B cell (primary cell): ENCODE data around the gene DPYD. TPM values are rescaled to one million over a fixed set of nuclear protein-coding genes. Genes with fewer than 3 reads are reported as not detected.

Experiments
- ATAC-seq: fragments of 200-7000 bp; cut with Tn5 transposase; one replicate; pipeline ENCODE4 v1.10.0; 2021; ENCODE audit warnings: low read depth, mild to moderate bottlenecking, moderate number of reproducible peaks, moderate library complexity
- CTCF ChIA-PET: fragments of 350-600 bp; sonication (Branson Sonifier 250); formaldehyde crosslinking; loops from one replicate; lab custom pipeline; 2021; ENCODE audit warnings: antibody characterized with exemption, inconsistent platforms; lab: Charles Lee
- POLR2A ChIA-PET: fragments of 350-600 bp; sonication (Branson Sonifier 250); formaldehyde crosslinking; loops from one replicate; lab custom pipeline; 2021; ENCODE audit warnings: antibody characterized with exemption; lab: Charles Lee
- DNase-seq: peaks from one replicate; pipeline ENCODE4 v3.0.0; 2013
- H2AFZ ChIP-seq: 2 replicates; pipeline ENCODE4 v1.6.1; 2012; ENCODE audit warnings: mild to moderate bottlenecking, low read depth, low read length; ENCODE audit not compliant: insufficient read depth, poor library complexity, severe bottlenecking
- H3K27ac ChIP-seq, 2 donors: 1 replicate in 1 of 2; 2 replicates in 1 of 2; pipeline ENCODE4 v1.5.1; 2012 to 2013; ENCODE audit warnings: low read length in 2 of 2, mild to moderate bottlenecking in 2 of 2, moderate library complexity in 1 of 2
- H3K27me3 ChIP-seq, 4 experiments: fragments of 200-600 bp in 1 of 4; sonication (generic) in 1 of 4; replicated peaks in 1 of 4; 1 replicate in 2 of 4; 2 replicates in 2 of 4; pipeline versions ENCODE4 v1.6.1 to v1.7.0; 2013 to 2016; ENCODE audit warnings: low read length in 3 of 4, mild to moderate bottlenecking in 2 of 4, mixed read lengths in 1 of 4, moderate library complexity in 1 of 4; ENCODE audit not compliant: insufficient read depth in 4 of 4, control insufficient read depth in 3 of 4; ENCODE audit errors: control extremely low read depth in 1 of 4
- H3K36me3 ChIP-seq, 2 experiments: replicated peaks in 1 of 2; 1 replicate in 1 of 2; 2 replicates in 1 of 2; pipeline versions ENCODE4 v1.6.1 to v1.7.1; 2013; ENCODE audit warnings: low read length in 1 of 2; ENCODE audit not compliant: insufficient read depth in 2 of 2, control insufficient read depth in 1 of 2; ENCODE audit errors: control extremely low read depth in 1 of 2, extremely low read depth in 1 of 2
- H3K4me1 ChIP-seq, 2 donors: fragments of 200-600 bp in 1 of 2; sonication (generic) in 1 of 2; 1 replicate in 1 of 2; 2 replicates in 1 of 2; pipeline versions ENCODE4 v1.5.1 to v1.6.1; 2013 to 2017; ENCODE audit warnings: low read length in 2 of 2; ENCODE audit not compliant: control insufficient read depth in 2 of 2, insufficient read depth in 2 of 2
- H3K4me2 ChIP-seq: replicated peaks from 2 replicates; pipeline ENCODE3; 2012; ENCODE audit warnings: mild to moderate bottlenecking, low read depth, low read length; ENCODE audit not compliant: poor library complexity, severe bottlenecking
- H3K4me3 ChIP-seq, 5 experiments: fragments of 200-600 bp in 1 of 5; sonication (generic) in 1 of 5; 1 replicate in 3 of 5; 2 replicates in 2 of 5; pipeline versions ENCODE4 v1.5.1 to v1.7.0; 2011 to 2016; ENCODE audit warnings: low read length in 4 of 5, mild to moderate bottlenecking in 4 of 5, low read depth in 2 of 5, control low read depth in 1 of 5, moderate library complexity in 1 of 5; ENCODE audit not compliant: insufficient read depth in 1 of 5; ENCODE audit errors: control extremely low read depth in 1 of 5, extremely low read depth in 1 of 5
- H3K79me2 ChIP-seq: fragments of 200-600 bp; sonication (generic); one replicate; pipeline ENCODE4 v1.6.0; 2016; ENCODE audit warnings: low read length; ENCODE audit not compliant: control insufficient read depth, insufficient read depth
- H3K9ac ChIP-seq: fragments of 200-600 bp; sonication (generic); 2 replicates; pipeline ENCODE4 v1.6.1; 2017; ENCODE audit warnings: mild to moderate bottlenecking, low read length, moderate library complexity
- H3K9me3 ChIP-seq, 3 donors: one replicate each; pipeline versions ENCODE4 v1.6.1 to v1.7.1; 2013; ENCODE audit warnings: low read length in 2 of 3; ENCODE audit not compliant: control insufficient read depth in 2 of 3, insufficient read depth in 1 of 3; ENCODE audit errors: control extremely low read depth in 1 of 3
- H4K20me1 ChIP-seq: 2 replicates; pipeline ENCODE4 v1.6.0; 2012; ENCODE audit warnings: mild to moderate bottlenecking, low read length; ENCODE audit not compliant: insufficient read depth, control insufficient read depth, poor library complexity, severe bottlenecking
- H3K27ac Mint-ChIP-seq: one replicate; pipeline ENCODE4 v1.8.0; 2021; ENCODE audit warnings: mixed read lengths
- H3K27me3 Mint-ChIP-seq: one replicate; pipeline ENCODE4 v1.8.0; 2021; ENCODE audit warnings: mixed read lengths
- H3K4me1 Mint-ChIP-seq: one replicate; pipeline ENCODE4 v1.8.0; 2021; ENCODE audit warnings: mixed read lengths
- H3K4me3 Mint-ChIP-seq: one replicate; pipeline ENCODE4 v1.8.0; 2021; ENCODE audit warnings: mixed read lengths
- H3K9me3 Mint-ChIP-seq: one replicate; pipeline ENCODE4 v1.8.0; 2022; ENCODE audit warnings: mixed read lengths; ENCODE audit not compliant: insufficient read depth
- EZH2 ChIP-seq: IDR thresholded peaks from 2 replicates; pipeline ENCODE4 v1.6.1; 2012; ENCODE audit warnings: borderline replicate concordance, low read depth, mild to moderate bottlenecking, moderate library complexity, low read length; ENCODE audit not compliant: insufficient read depth, poor library complexity, severe bottlenecking
- WGBS: methylation state at CpG from one replicate; pipeline ENCODE4 v1.1.5; 2013; ENCODE audit warnings: missing lambda C conversion rate; ENCODE audit not compliant: insufficient coverage; 5-methylcytosine and 5-hydroxymethylcytosine counted together
- intact Hi-C: fragments of 100-400 bp; cut with micrococcal nuclease; formaldehyde crosslinking; loops from one replicate; pipeline ENCODE4 v1.10.0; 2022
- polyA plus RNA-seq: library from polyadenylated mRNA; depleted of rRNA; stranded (reverse); fragments of >200 nt; gene quantifications from 2 replicates; pipeline ENCODE4 v1.2.3, GENCODE V29; 2012
- total RNA-seq, 2 donors: library from RNA; stranded (reverse); fragments of 120-200 nt in 1 of 2; gene quantifications; 1 replicate in 1 of 2; 2 replicates in 1 of 2; pipeline versions ENCODE4 v1.2.3 to v1.2.4, GENCODE V29; 2013 to 2022
- TF ChIP-seq, protein P1 (sequence below): fragments of 200-600 bp; IDR thresholded peaks from one replicate; pipeline ENCODE4 v1.8.0; 2022; ENCODE audit warnings: antibody characterized with exemption, mild to moderate bottlenecking

DPYD gene
- total and polyA plus RNA-seq, 2 donors (not counting 1 experiment from before 2014, with no cell fraction given) = 4.2 to 19.0 TPM

- no peak for TF ChIP-seq EZH2
- TF ChIP-seq, protein P1, sequence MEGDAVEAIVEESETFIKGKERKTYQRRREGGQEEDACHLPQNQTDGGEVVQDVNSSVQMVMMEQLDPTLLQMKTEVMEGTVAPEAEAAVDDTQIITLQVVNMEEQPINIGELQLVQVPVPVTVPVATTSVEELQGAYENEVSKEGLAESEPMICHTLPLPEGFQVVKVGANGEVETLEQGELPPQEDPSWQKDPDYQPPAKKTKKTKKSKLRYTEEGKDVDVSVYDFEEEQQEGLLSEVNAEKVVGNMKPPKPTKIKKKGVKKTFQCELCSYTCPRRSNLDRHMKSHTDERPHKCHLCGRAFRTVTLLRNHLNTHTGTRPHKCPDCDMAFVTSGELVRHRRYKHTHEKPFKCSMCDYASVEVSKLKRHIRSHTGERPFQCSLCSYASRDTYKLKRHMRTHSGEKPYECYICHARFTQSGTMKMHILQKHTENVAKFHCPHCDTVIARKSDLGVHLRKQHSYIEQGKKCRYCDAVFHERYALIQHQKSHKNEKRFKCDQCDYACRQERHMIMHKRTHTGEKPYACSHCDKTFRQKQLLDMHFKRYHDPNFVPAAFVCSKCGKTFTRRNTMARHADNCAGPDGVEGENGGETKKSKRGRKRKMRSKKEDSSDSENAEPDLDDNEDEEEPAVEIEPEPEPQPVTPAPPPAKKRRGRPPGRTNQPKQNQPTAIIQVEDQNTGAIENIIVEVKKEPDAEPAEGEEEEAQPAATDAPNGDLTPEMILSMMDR = no peak
- Histone ChIP-seq H3K4me3 (no peak overlapping the region), H3K27ac (no peak overlapping the region), H4K20me1 (no peaks in the 10 kb centered on the region), H3K9me3 (no peaks in the 10 kb centered on the region), H3K4me1 (no peaks in the 10 kb centered on the region), H3K36me3 (no peaks in the 10 kb centered on the region), H3K9ac (no peak overlapping the region), H2AFZ (no peak overlapping the region), H3K4me2 (no peak overlapping the region), H3K79me2 (no peaks in the 10 kb centered on the region), H3K27me3 (no peaks in the 10 kb centered on the region)
- ATAC-seq = no peak
- Mint-ChIP-seq H3K27ac (no peak overlapping the region), H3K27me3 (no peaks in the 10 kb centered on the region), H3K9me3 (no peaks in the 10 kb centered on the region), H3K4me1 (no peaks in the 10 kb centered on the region), H3K4me3 (no peak overlapping the region)
- intact Hi-C loops = no loop called here
- DNase-seq = no peak
- no CpG with 5 or more reads among the region's 3 CpGs for WGBS
- ChIA-PET POLR2A (no interaction called here), CTCF (no interaction called here)
Measured at GRCh38 chr1:97654876-97655585, 265.8 kb downstream of the DPYD start.

- H3K4me1 ChIP-seq = no peaks in the 10 kb centered on the region
- 100% methylated on average over 3 of the region's 3 CpGs for WGBS
- H3K4me3 Mint-ChIP-seq = no peak overlapping the region
- ATAC-seq (no peak), DNase-seq (no peak)
- H4K20me1 ChIP-seq = no peaks in the 10 kb centered on the region
- H3K9me3 Mint-ChIP-seq = no peaks in the 10 kb centered on the region
- H3K9ac ChIP-seq = no peak overlapping the region
- no peaks in the 10 kb centered on the region for H3K4me1 Mint-ChIP-seq
- TF ChIP-seq, protein P1 = no peak
- TF ChIP-seq EZH2 = no peak
- H3K4me3 ChIP-seq = no peak overlapping the region
- H2AFZ ChIP-seq = no peak overlapping the region
- CTCF ChIA-PET = interaction anchor here (1.1 kb wide), 1 partner anchor 10 kb away, joined by 4 read pairs; no protein-coding TSS in a partner anchor
- POLR2A ChIA-PET = no interaction called here
- H3K27me3 Mint-ChIP-seq = no peaks in the 10 kb centered on the region
- no peaks in the 10 kb centered on the region for H3K79me2 ChIP-seq
- no peak overlapping the region for H3K27ac ChIP-seq
- no peaks in the 10 kb centered on the region for H3K36me3 ChIP-seq
- peaks cover 0 to 2% (median 0%) of the 10 kb centered on the region in 3 donors for H3K9me3 ChIP-seq
- no peak overlapping the region for H3K27ac Mint-ChIP-seq
- no peak overlapping the region for H3K4me2 ChIP-seq
- H3K27me3 ChIP-seq = no peaks in the 10 kb centered on the region
- intact Hi-C loops = no loop called here
Measured at GRCh38 chr1:97651250-97651649, 269.6 kb downstream of the DPYD start.
